Spleen (tissue), 11 donors: ENCODE data around the gene ADAM8. TPM values are rescaled to one million over a fixed set of nuclear protein-coding genes. Genes with fewer than 3 reads are reported as not detected.
"Not testable (repeated sequence)": the region's sequence is repeated elsewhere in the genome, so short reads cannot be mapped to it uniquely, and the experiment has no call there.

Source experiments
- DNase-seq: peaks from one replicate; pipeline ENCODE4 v3.0.0-alpha.2; 2020
- H3K27ac ChIP-seq, 8 donors: fragments of 200-600 bp; sonication (generic) in 7 of 8; 1 replicate in 4 of 8; 2 replicates in 4 of 8; pipeline versions ENCODE4 v1.5.0 to v1.8.0; 2016 to 2021; ENCODE audit warnings: inconsistent platforms in 4 of 8, mild to moderate bottlenecking in 4 of 8, moderate library complexity in 1 of 8
- H3K27me3 ChIP-seq, 7 donors: fragments of 200-600 bp; sonication (generic) in 6 of 7; replicated peaks in 1 of 7; 1 replicate in 4 of 7; 2 replicates in 3 of 7; pipeline versions ENCODE4 v1.5.0 to v1.8.0; 2016 to 2021; ENCODE audit warnings: inconsistent platforms in 3 of 7, mild to moderate bottlenecking in 1 of 7
- H3K36me3 ChIP-seq, 6 donors: fragments of 200-600 bp; sonication (generic) in 5 of 6; 1 replicate in 4 of 6; 2 replicates in 2 of 6; pipeline versions ENCODE4 v1.5.0 to v1.8.0; 2016 to 2021; ENCODE audit warnings: inconsistent platforms in 2 of 6
- H3K4me1 ChIP-seq, 6 donors: fragments of 200-600 bp; sonication (generic) in 5 of 6; 1 replicate in 3 of 6; 2 replicates in 3 of 6; pipeline versions ENCODE4 v1.5.0 to v1.8.0; 2016 to 2021; ENCODE audit warnings: inconsistent platforms in 3 of 6
- H3K4me3 ChIP-seq, 8 donors: fragments of 200-600 bp; sonication (generic) in 7 of 8; 1 replicate in 4 of 8; 2 replicates in 4 of 8; pipeline versions ENCODE4 v1.5.0 to v1.8.0; 2016 to 2021; ENCODE audit warnings: inconsistent platforms in 4 of 8, mild to moderate bottlenecking in 4 of 8, moderate library complexity in 2 of 8
- H3K9me3 ChIP-seq, 8 donors: fragments of 200-600 bp; sonication (generic) in 7 of 8; 1 replicate in 4 of 8; 2 replicates in 4 of 8; pipeline versions ENCODE4 v1.5.0 to v1.8.0; 2016 to 2021; ENCODE audit warnings: inconsistent platforms in 4 of 8
- CTCF ChIP-seq, 11 experiments: fragments of 200-600 bp in 7 of 11; fragments of 450-650 bp in 4 of 11; sonication (generic) in 4 of 11; IDR thresholded peaks in 8 of 11; conservative IDR thresholded peaks in 3 of 11; 1 replicate in 7 of 11; 2 replicates in 4 of 11; pipeline versions ENCODE4 v1.4.0 to v1.8.0; 2016 to 2021; ENCODE audit warnings: antibody characterized with exemption in 11 of 11, inconsistent platforms in 4 of 11, mild to moderate bottlenecking in 1 of 11
- POLR2A ChIP-seq, 3 donors: fragments of 450-650 bp; IDR thresholded peaks; one replicate each; pipeline ENCODE4 v1.5.1; 2017; ENCODE audit warnings: antibody characterized with exemption in 3 of 3, mild to moderate bottlenecking in 1 of 3
- POLR2AphosphoS5 ChIP-seq, 3 donors: sonication (generic); formaldehyde crosslinking; IDR thresholded peaks; one replicate each; pipeline ENCODE4 v1.5.1; 2017; ENCODE audit warnings: antibody characterized with exemption in 3 of 3
- WGBS, 5 donors: extraction: QIAGEN DNeasy Blood & Tissue Kit in 3 of 5; methylation state at CpG; one replicate each; pipeline versions ENCODE4 v1.1.5 to v1.1.7; 2013 to 2018; 5-methylcytosine and 5-hydroxymethylcytosine counted together
- intact Hi-C: fragments of 100-400 bp; cut with DNase I; formaldehyde crosslinking; loops from one replicate; pipeline ENCODE4 v1.15.0; 2023; ENCODE audit warnings: low total_unique reads
- polyA plus RNA-seq, 3 donors: library from polyadenylated mRNA; stranded (reverse); fragments of 200-250 nt; gene quantifications; one replicate each; pipeline ENCODE4 v1.2.1, GENCODE V29; 2013
- total RNA-seq, 7 donors: library from RNA; depleted of rRNA in 3 of 7; stranded (reverse); fragments of >200 nt in 3 of 7; fragmentation: NEBNext Ultra II Directional in 4 of 7; extraction: Animal tissue kit (Norgen Biotek cat#: 25700) in 4 of 7; gene quantifications; one replicate each; pipeline versions ENCODE4 v1.1.0 to v1.2.1, GENCODE V29; 2016 to 2021
- donor health status: healthy with polysubstance abuse.
- donor health status: DM: no; HTN: no; CAD: no; lungs with moderate emphysema.
- donor health status: DM: no; HTN: no; CAD: no.
- donor health status: Bipolar disorder and iron deficiency.
- donor health status: healthy.
- donor health status: DM: no; HTN: no; CAD: no.
- donor health status: DM: yes; HTN: yes; CAD: no.

Gene ADAM8
- total and polyA plus RNA-seq, 10 donors, result 10.1 to 177 (median 67.8) TPM

GRCh38 chr10:133225707-133226191 lies 50.9 kb downstream of the ADAM8 start:
- H3K27ac ChIP-seq, result no peak overlapping the region
- intact Hi-C loops, result no loop called here
- H3K4me1 ChIP-seq, result peaks cover 4 to 29% (median 21%) of the 10 kb centered on the region in 6 donors
- H3K27me3 ChIP-seq, result peaks cover 0 to 78% (median 41%) of the 10 kb centered on the region in 7 donors
- peak overlapping the region in 1 of 8 donors; percentile 15 for H3K4me3 ChIP-seq
- no peak for TF ChIP-seq POLR2A (IDR thresholded peaks at IDR 0.05)
- TF ChIP-seq POLR2AphosphoS5 (IDR thresholded peaks at IDR 0.05), result no peak
- TF ChIP-seq CTCF (IDR thresholded peaks at IDR 0.05 in 8 of 11, conservative IDR thresholded peaks at IDR 0.05 in 3 of 11), result no peak
- DNase-seq, result no peak
- no peaks in the 10 kb centered on the region for H3K9me3 ChIP-seq
- no peaks in the 10 kb centered on the region for H3K36me3 ChIP-seq
- 57 to 72% (median 65%) methylated on average over 15 to 23 of the region's 23 CpGs for WGBS, 5 donors

- Histone ChIP-seq H3K9me3 (no peaks in the 10 kb centered on the region), H3K4me1 (peaks cover 0 to 21% (median 14%) of the 10 kb centered on the region in 6 donors), H3K27me3 (peaks cover 0 to 75% (median 36%) of the 10 kb centered on the region in 7 donors), H3K36me3 (no peaks in the 10 kb centered on the region), H3K27ac (no peak overlapping the region), H3K4me3 (peak overlapping the region in 2 of 8 donors; percentile 9 to 24)
- DNase-seq, result no peak
- intact Hi-C loops, result no loop called here
- TF ChIP-seq CTCF (IDR thresholded peaks at IDR 0.05 in 8 of 11, conservative IDR thresholded peaks at IDR 0.05 in 3 of 11), result no peak
- TF ChIP-seq POLR2A (IDR thresholded peaks at IDR 0.05), result no peak
- no peak for TF ChIP-seq POLR2AphosphoS5 (IDR thresholded peaks at IDR 0.05)
- WGBS, 5 donors, result 59 to 82% (median 73%) methylated on average over 23 to 25 of the region's 25 CpGs
Observed at GRCh38 chr10:133224756-133225372, 51.8 kb downstream of the ADAM8 start.

GRCh38 chr10:133224076-133224475 lies 52.6 kb downstream of the ADAM8 start:
- intact Hi-C loops, result no loop called here
- WGBS, 5 donors, result 78 to 89% (median 83%) methylated on average over 12 to 14 of the region's 14 CpGs
- Histone ChIP-seq H3K27ac (no peak overlapping the region), H3K4me3 (no peak overlapping the region), H3K9me3 (no peaks in the 10 kb centered on the region), H3K4me1 (peaks cover 0 to 13% (median 8%) of the 10 kb centered on the region in 6 donors), H3K36me3 (no peaks in the 10 kb centered on the region), H3K27me3 (peaks cover 0 to 75% (median 35%) of the 10 kb centered on the region in 7 donors)
- no peak for DNase-seq
- TF ChIP-seq CTCF (IDR thresholded peaks at IDR 0.05 in 8 of 11, conservative IDR thresholded peaks at IDR 0.05 in 3 of 11), result no peak
- TF ChIP-seq POLR2A (IDR thresholded peaks at IDR 0.05), result no peak
- TF ChIP-seq POLR2AphosphoS5 (IDR thresholded peaks at IDR 0.05), result no peak

GRCh38 chr10:133221756-133222155 lies 54.9 kb downstream of the ADAM8 start:
- peaks cover 0 to 65% (median 22%) of the 10 kb centered on the region in 7 donors for H3K27me3 ChIP-seq
- WGBS, 5 donors, result 86 to 89% (median 87%) methylated on average over 14 to 18 of the region's 22 CpGs
- intact Hi-C loops, H3K27ac ChIP-seq, H3K4me3 ChIP-seq, DNase-seq, H3K9me3 ChIP-seq, H3K36me3 ChIP-seq: not testable (repeated sequence)
- peaks cover 0 to 12% (median 8%) of the 10 kb centered on the region in 6 donors for H3K4me1 ChIP-seq
